Measurements from ENCODE around the gene FAXDC2. TPM values are rescaled to one million over a fixed set of nuclear protein-coding genes. Genes with fewer than 3 reads are reported as not detected.

FAXDC2 gene
- total and polyA plus RNA-seq, 2 of the 8 experiments (the other 6 are each of a cell fraction or from before 2014, with no cell fraction given), result 3.7 to 5.9 TPM

DNA sequence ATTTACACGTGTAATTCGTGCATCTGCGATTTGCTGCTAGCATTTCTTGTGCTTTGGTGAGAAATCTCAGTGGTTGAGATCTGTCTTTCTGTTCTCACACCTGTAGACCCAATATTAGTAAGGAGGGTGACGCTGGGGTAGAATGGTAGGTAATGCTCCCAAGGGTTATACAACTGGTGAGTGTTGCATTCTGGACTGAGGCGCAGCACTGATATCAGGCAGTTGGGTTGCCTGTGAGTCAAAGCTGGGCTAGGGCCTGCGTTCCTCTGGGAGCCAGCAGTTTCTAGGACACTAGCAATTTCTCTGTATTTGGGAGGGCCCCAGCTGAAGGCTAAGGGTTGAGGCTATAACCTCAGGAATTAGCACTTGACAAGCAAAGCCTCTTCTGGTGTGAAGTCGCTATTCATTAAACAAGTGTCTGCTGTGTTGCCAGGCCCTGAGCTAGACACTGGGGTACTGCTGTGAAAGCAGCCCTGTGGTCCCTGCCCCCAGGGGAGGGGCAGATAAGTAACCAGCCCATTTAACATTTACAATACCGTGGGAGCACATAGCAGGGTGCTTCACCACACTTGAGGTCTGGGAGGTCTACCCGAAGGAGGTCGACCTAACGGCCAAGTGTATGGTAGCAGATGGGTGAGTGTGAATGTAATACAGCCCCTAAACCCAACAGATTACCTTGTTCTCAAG is 66.5 kb downstream of the FAXDC2 start:
- no peak overlapping the region for H4K91ac ChIP-seq (replicated peaks; ENCODE audit: insufficient read length, low read length)
- FAIRE-seq (no peak), DNase-seq (ENCODE audit: low read depth in 1 of 2, low spot score in 2 of 2) (no peak)
- H3K79me2 ChIP-seq (ENCODE audit: control insufficient read depth in 1 of 2, insufficient read depth in 2 of 2, low read length in 2 of 2), result peaks cover 83 to 100% of the 10 kb centered on the region in 2 experiments
- H3K23me2 ChIP-seq (ENCODE audit: low read depth, low read length), result 0 out of 2 replicates have a peak, but pooled peaks cover 2% of the 10 kb centered on the region
- no peak overlapping the region for H3K4ac ChIP-seq (replicated peaks; ENCODE audit: insufficient read length, low read depth, low read length)
- WGBS, 2 experiments (ENCODE audit: extremely low coverage in 1 of 2, insufficient coverage in 1 of 2, insufficient read length in 1 of 2, insufficient replicate concordance in 2 of 2, low coverage in 1 of 2, low lambda C conversion rate in 2 of 2, missing lambda C conversion rate in 1 of 2), result 90% methylated on average over 11 of the region's 11 CpGs; no CpG with 5 or more reads in 1 of the 2 experiments
- H3K79me1 ChIP-seq (ENCODE audit: low read depth, low read length), result peaks cover 36% of the 10 kb centered on the region
- H3K4me2 ChIP-seq (ENCODE audit: insufficient read depth in 1 of 2, low read depth in 2 of 2, low read length in 2 of 2), result peak overlapping the region; percentile 38 to 41; a peak in 3 of 4 replicates
- H3K4me1 ChIP-seq (replicated peaks in 1 of 4; ENCODE audit: control insufficient read depth in 3 of 4, insufficient read depth in 4 of 4, low read length in 3 of 4), result peaks cover 16 to 39% (median 32%) of the 10 kb centered on the region in 4 experiments
- no peak overlapping the region for H2BK15ac ChIP-seq (ENCODE audit: low read length)
- H2BK12ac ChIP-seq (ENCODE audit: low read depth, low read length), result no peak overlapping the region
- no peak overlapping the region for H2BK20ac ChIP-seq (ENCODE audit: low read length)
- H2BK120ac ChIP-seq (replicated peaks; ENCODE audit: low read depth, low read length), result no peak overlapping the region
- H3K18ac ChIP-seq (ENCODE audit: extremely low read depth, low read length), result no peak overlapping the region; the same call in 1 of the 2 replicates
- no peak overlapping the region for H3K9ac ChIP-seq (replicated peaks in 1 of 4; ENCODE audit: extremely low read depth in 1 of 4, low read depth in 3 of 4, low read length in 3 of 4)
- no peaks in the 10 kb centered on the region for H3K27me3 ChIP-seq (replicated peaks in 1 of 4; ENCODE audit: control insufficient read depth in 3 of 4, extremely low read depth in 1 of 4, insufficient read depth in 3 of 4, low read length in 3 of 4)
- POLR2A ChIA-PET (ENCODE audit: partially characterized antibody), result interaction anchor here (0.5 to 20.6 kb wide), 5 partner anchors 20 to 99 kb away, joined by 3 to 307 read pairs (median 4); partner anchors contain the start of gene CNOT8
- no peak overlapping the region for H4K8ac ChIP-seq (ENCODE audit: extremely low read depth, insufficient read depth, low read length)
- peaks cover 0 to 6% (median 0%) of the 10 kb centered on the region in 4 experiments; a peak in 1 of 8 replicates for H3K36me3 ChIP-seq (ENCODE audit: control insufficient read depth in 2 of 4, insufficient read depth in 4 of 4, low read length in 3 of 4)
- H3K14ac ChIP-seq (ENCODE audit: insufficient read length), result no peak overlapping the region
- no peaks in the 10 kb centered on the region for H3K9me3 ChIP-seq (ENCODE audit: insufficient read depth in 2 of 2, low read depth in 1 of 2, low read length in 1 of 2)
- no peak overlapping the region for H3K56ac ChIP-seq (replicated peaks; ENCODE audit: insufficient read length, low read depth, low read length)
- H3K27ac ChIP-seq (ENCODE audit: low read depth, low read length), result no peak overlapping the region
- H2AFZ ChIP-seq (ENCODE audit: low read length), result no peak overlapping the region
- no peak overlapping the region for H3K23ac ChIP-seq (ENCODE audit: insufficient read length)
- no peak overlapping the region for H2BK5ac ChIP-seq (ENCODE audit: low read depth, low read length)
- no peak overlapping the region for H2AK5ac ChIP-seq (ENCODE audit: low read depth, low read length)
- H3K4me3 ChIP-seq (ENCODE audit: extremely low read depth in 1 of 4, insufficient read depth in 2 of 4, low read depth in 3 of 4, low read length in 4 of 4), result no peak overlapping the region
- H4K20me1 ChIP-seq (replicated peaks in 1 of 2; ENCODE audit: control insufficient read depth in 1 of 2, insufficient read depth in 2 of 2, low read length in 2 of 2), result peaks cover 54 to 61% of the 10 kb centered on the region in 2 experiments
- CTCF ChIA-PET (ENCODE audit: partially characterized antibody), result interaction anchor here (0.8 to 5.1 kb wide), 6 partner anchors 9 to 137 kb away, joined by 3 to 27 read pairs (median 5); no protein-coding TSS in a partner anchor
- H4K5ac ChIP-seq (ENCODE audit: insufficient read length, low read depth, low read length), result no peak overlapping the region
- no peak for TF ChIP-seq ATF3 (IDR thresholded peaks at IDR 0.05; ENCODE audit: insufficient read depth, low read depth, low read length)
- no peak for TF ChIP-seq BACH1 (IDR thresholded peaks at IDR 0.05; ENCODE audit: low read length)
- no peak for TF ChIP-seq BRCA1 (IDR thresholded peaks at IDR 0.05; ENCODE audit: low read depth, low read length)
- TF ChIP-seq CTCF (IDR thresholded peaks at IDR 0.05; ENCODE audit: control extremely low read depth in 1 of 3, insufficient read depth in 1 of 3, low read depth in 1 of 3, low read length in 3 of 3), result no peak
- TF ChIP-seq POLR2A (IDR thresholded peaks at IDR 0.05; ENCODE audit: control extremely low read depth in 1 of 2, low read depth in 2 of 2, low read length in 2 of 2), result no peak
- TF ChIP-seq MAFK (IDR thresholded peaks at IDR 0.05; ENCODE audit: low read depth, low read length), result no peak
- no peak for TF ChIP-seq FOSL1 (IDR thresholded peaks at IDR 0.05; ENCODE audit: insufficient read depth, low read depth, low read length)
- TF ChIP-seq NANOG (IDR thresholded peaks at IDR 0.05; ENCODE audit: insufficient read depth, low read depth, low read length, poor library complexity, severe bottlenecking), result no peak
